HepG2 (cell line): ENCODE data around the gene GSS. TPM values are rescaled to one million over a fixed set of nuclear protein-coding genes. Genes with fewer than 3 reads are reported as not detected.
A peak's percentile ranks its signal among the peaks of the same experiment; 100 is the strongest.

Experiments
- ATAC-seq: fragments of 200-7000 bp; cut with Tn5 transposase; 3 replicates; pipeline ENCODE4 v1.9.1; 2020; ENCODE audit warnings: mild to moderate bottlenecking, moderate library complexity
- BruUV-seq: library from RNA; stranded (reverse); fragments of 400-500 nt; replicated peaks from 2 replicates; lab custom pipeline; 2021; lab: Mats Ljungman, UMichigan
- CTCF ChIA-PET: fragments of 300-600 bp; formaldehyde crosslinking; extraction: SDS; loops from one replicate; lab custom pipeline; 2021; ENCODE audit warnings: low total read pairs, inconsistent platforms, low intra/inter-chr PET ratio; lab: Yijun Ruan, JAX
- POLR2A ChIA-PET: fragments of 350-600 bp; sonication (Branson Sonifier 250); formaldehyde crosslinking; loops from one replicate; lab custom pipeline; 2020; ENCODE audit warnings: antibody characterized with exemption, inconsistent platforms; lab: Yijun Ruan, JAX
- DNase-seq: peaks from one replicate; pipeline ENCODE4 v3.0.0-alpha.2; 2015; ENCODE audit warnings: low spot score
- FAIRE-seq: peaks from 3 replicates; lab custom pipeline; 2011; peaks lifted over from hg19 to GRCh38; lab: Jason Lieb, UNC
- H2AFZ ChIP-seq: one replicate; pipeline ENCODE4 v1.6.1; 2011; ENCODE audit warnings: low read length, inconsistent platforms
- H3K27ac ChIP-seq: fragments of 300-600 bp; 3 replicates; pipeline ENCODE4 v1.8.0; 2011; ENCODE audit warnings: mixed run types, mild to moderate bottlenecking, mixed read lengths, low read length, inconsistent platforms; ENCODE audit not compliant: insufficient read depth; ENCODE audit errors: extremely low read length
- H3K27me3 ChIP-seq, 2 experiments: fragments of 200-600 bp in 1 of 2; 2 replicates in 1 of 2; 3 replicates in 1 of 2; pipeline versions ENCODE4 v1.6.0 to v1.8.0; 2011; ENCODE audit warnings: low read length in 2 of 2, mild to moderate bottlenecking in 2 of 2, moderate library complexity in 2 of 2, inconsistent platforms in 1 of 2; ENCODE audit not compliant: insufficient read depth in 2 of 2, control insufficient read depth in 1 of 2
- H3K36me3 ChIP-seq, 2 experiments: fragments of 200-600 bp in 1 of 2; replicated peaks in 1 of 2; 2 replicates in 1 of 2; 3 replicates in 1 of 2; pipeline versions ENCODE4 v1.5.1 to v1.8.0; 2011; ENCODE audit warnings: low read length in 2 of 2, inconsistent platforms in 1 of 2; ENCODE audit not compliant: insufficient read depth in 2 of 2, control insufficient read depth in 1 of 2
- H3K4me1 ChIP-seq: 2 replicates; pipeline ENCODE4 v1.5.1; 2012; ENCODE audit warnings: low read length, inconsistent platforms; ENCODE audit not compliant: insufficient read depth
- H3K4me2 ChIP-seq: 2 replicates; pipeline ENCODE4 v1.6.0; 2011; ENCODE audit warnings: low read depth, low read length, inconsistent platforms
- H3K4me3 ChIP-seq, 3 experiments: fragments of 200-600 bp in 1 of 3; sonication (generic), shearing (Covaris generic) in 1 of 3; replicated peaks in 1 of 3; 2 replicates each; pipeline ENCODE4 v1.5.1; 2011 to 2016; ENCODE audit warnings: low read length in 3 of 3, inconsistent platforms in 2 of 3, low read depth in 2 of 3, mild to moderate bottlenecking in 2 of 3, control low read depth in 1 of 3, mixed read lengths in 1 of 3; ENCODE audit not compliant: insufficient read depth in 1 of 3
- H3K79me2 ChIP-seq: one replicate; pipeline ENCODE4 v1.6.1; 2011; ENCODE audit warnings: low read length, inconsistent platforms; ENCODE audit not compliant: insufficient read depth
- H3K9ac ChIP-seq: 2 replicates; pipeline ENCODE4 v1.6.0; 2011; ENCODE audit warnings: mild to moderate bottlenecking, low read depth, low read length, inconsistent platforms; ENCODE audit not compliant: insufficient read depth
- H3K9me3 ChIP-seq: 2 replicates; pipeline ENCODE4 v1.5.1; 2012; ENCODE audit warnings: mild to moderate bottlenecking, low read length
- H4K20me1 ChIP-seq: 2 replicates; pipeline ENCODE4 v1.6.0; 2011; ENCODE audit warnings: inconsistent platforms, mild to moderate bottlenecking, low read length, moderate library complexity; ENCODE audit not compliant: insufficient read depth
- HCFC1 ChIP-seq: fragments of 150-350 bp; IDR thresholded peaks from 2 replicates; pipeline ENCODE4 v1.6.1; 2014; ENCODE audit warnings: low read depth, low read length
- ZNF512B ChIP-seq: sonication (generic); formaldehyde crosslinking; IDR thresholded peaks from 2 replicates; pipeline ENCODE4 v1.5.1; 2020; ENCODE audit warnings: missing genetic modification reagents, mild to moderate bottlenecking, borderline replicate concordance
- WGBS: methylation state at CpG from one replicate; pipeline ENCODE4 v1.1.6; 2017; ENCODE audit warnings: low lambda C conversion rate; 5-methylcytosine and 5-hydroxymethylcytosine counted together
- in situ Hi-C: cut with HindIII; loops from 2 replicates; pipeline ENCODE4 v1.10.0; 2017; ENCODE audit warnings: low pct_unique_long_range_greater_than_20kb; ENCODE audit not compliant: extremely low pct_ligation_motif_present
- intact Hi-C: fragments of 100-400 bp; cut with micrococcal nuclease; formaldehyde crosslinking; loops from one replicate; pipeline ENCODE4 v1.10.0; 2022; ENCODE audit not compliant: unreplicated experiment
- polyA plus RNA-seq, 8 experiments: library from polyadenylated mRNA; depleted of rRNA in 3 of 8; stranded (reverse) in 7 of 8; unstranded in 1 of 8; fragments of >200 nt; fragmentation: Illumina TruSeq in 4 of 8; extraction: Trizol in 4 of 8; gene quantifications; 2 replicates each; pipeline versions ENCODE4 v1.2.1 to v1.2.3, GENCODE V29; 2011 to 2016; ENCODE audit warnings: low read depth in 4 of 8, missing spikeins in 1 of 8, mixed read lengths in 1 of 8; ENCODE audit not compliant: insufficient read depth in 1 of 8
- total RNA-seq, 5 experiments: library from RNA; depleted of rRNA; stranded (reverse); fragments of >200 nt; fragmentation: Illumina TruSeq; extraction: Trizol; gene quantifications; 2 replicates each; pipeline ENCODE4 v1.2.3, GENCODE V29; 2016; ENCODE audit warnings: low read depth in 1 of 5

Gene GSS
- total and polyA plus RNA-seq, 2 of the 13 experiments (the other 11 are each of a cell fraction or from before 2014, with no cell fraction given), result 80.1 to 102 TPM

- H4K20me1 ChIP-seq, result no peaks in the 10 kb centered on the region
- POLR2A ChIA-PET, result interaction anchor here (1.5 kb wide), 1 partner anchor 10 kb away, joined by 6 read pairs; the partner anchor contains the start of genes GSS and MYH7B
- H3K4me1 ChIP-seq, result peaks cover 22% of the 10 kb centered on the region
- H3K79me2 ChIP-seq, result no peaks in the 10 kb centered on the region
- H3K27me3 ChIP-seq, result no peaks in the 10 kb centered on the region
- no peak for DNase-seq
- no peak overlapping the region for H3K9ac ChIP-seq
- peaks cover 16 to 61% of the 10 kb centered on the region in 2 experiments for H3K36me3 ChIP-seq
- 96% methylated on average over 7 of the region's 7 CpGs for WGBS
- TF ChIP-seq ZNF512B (CRISPR knock-in tag) (0 out of 2 replicates have a peak, but pooled peaks have one; percentile 15), HCFC1 (no peak)
- TF ChIP-seq, all 625 proteins: peak for 1
- H3K9me3 ChIP-seq, result no peaks in the 10 kb centered on the region
- no peak overlapping the region for H3K4me2 ChIP-seq
- FAIRE-seq, result no peak
- no peak overlapping the region for H3K27ac ChIP-seq
- no peak for ATAC-seq
- H2AFZ ChIP-seq, result no peak overlapping the region
- in situ Hi-C loops, result no loop called here
- intact Hi-C loops, result no loop called here
- CTCF ChIA-PET, result no interaction called here
- H3K4me3 ChIP-seq, result no peak overlapping the region
- no TSS peak for BruUV-seq
Observed at GRCh38 chr20:34945315-34946077, 10.1 kb downstream of the GSS start.
